Medulla oblongata (tissue), 1 donor: ENCODE data around the gene LVRN.
"Not testable (repeated sequence)": the region's sequence is repeated elsewhere in the genome, so short reads cannot be mapped to it uniquely, and the experiment has no call there.

Experiments
- DNase-seq: peaks from one replicate; pipeline ENCODE4 v3.0.0-alpha.2; 2015; ENCODE audit errors: extremely low spot score

LVRN gene, protein sequence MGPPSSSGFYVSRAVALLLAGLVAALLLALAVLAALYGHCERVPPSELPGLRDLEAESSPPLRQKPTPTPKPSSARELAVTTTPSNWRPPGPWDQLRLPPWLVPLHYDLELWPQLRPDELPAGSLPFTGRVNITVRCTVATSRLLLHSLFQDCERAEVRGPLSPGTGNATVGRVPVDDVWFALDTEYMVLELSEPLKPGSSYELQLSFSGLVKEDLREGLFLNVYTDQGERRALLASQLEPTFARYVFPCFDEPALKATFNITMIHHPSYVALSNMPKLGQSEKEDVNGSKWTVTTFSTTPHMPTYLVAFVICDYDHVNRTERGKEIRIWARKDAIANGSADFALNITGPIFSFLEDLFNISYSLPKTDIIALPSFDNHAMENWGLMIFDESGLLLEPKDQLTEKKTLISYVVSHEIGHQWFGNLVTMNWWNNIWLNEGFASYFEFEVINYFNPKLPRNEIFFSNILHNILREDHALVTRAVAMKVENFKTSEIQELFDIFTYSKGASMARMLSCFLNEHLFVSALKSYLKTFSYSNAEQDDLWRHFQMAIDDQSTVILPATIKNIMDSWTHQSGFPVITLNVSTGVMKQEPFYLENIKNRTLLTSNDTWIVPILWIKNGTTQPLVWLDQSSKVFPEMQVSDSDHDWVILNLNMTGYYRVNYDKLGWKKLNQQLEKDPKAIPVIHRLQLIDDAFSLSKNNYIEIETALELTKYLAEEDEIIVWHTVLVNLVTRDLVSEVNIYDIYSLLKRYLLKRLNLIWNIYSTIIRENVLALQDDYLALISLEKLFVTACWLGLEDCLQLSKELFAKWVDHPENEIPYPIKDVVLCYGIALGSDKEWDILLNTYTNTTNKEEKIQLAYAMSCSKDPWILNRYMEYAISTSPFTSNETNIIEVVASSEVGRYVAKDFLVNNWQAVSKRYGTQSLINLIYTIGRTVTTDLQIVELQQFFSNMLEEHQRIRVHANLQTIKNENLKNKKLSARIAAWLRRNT

GRCh38 chr5:115962239-115962564 lies at the start of gene LVRN:
Gene LVRN (plus strand): TSS chr5:115962475. CDS start chr5:115962618, 143 bp downstream.
- no peak for DNase-seq

DNA sequence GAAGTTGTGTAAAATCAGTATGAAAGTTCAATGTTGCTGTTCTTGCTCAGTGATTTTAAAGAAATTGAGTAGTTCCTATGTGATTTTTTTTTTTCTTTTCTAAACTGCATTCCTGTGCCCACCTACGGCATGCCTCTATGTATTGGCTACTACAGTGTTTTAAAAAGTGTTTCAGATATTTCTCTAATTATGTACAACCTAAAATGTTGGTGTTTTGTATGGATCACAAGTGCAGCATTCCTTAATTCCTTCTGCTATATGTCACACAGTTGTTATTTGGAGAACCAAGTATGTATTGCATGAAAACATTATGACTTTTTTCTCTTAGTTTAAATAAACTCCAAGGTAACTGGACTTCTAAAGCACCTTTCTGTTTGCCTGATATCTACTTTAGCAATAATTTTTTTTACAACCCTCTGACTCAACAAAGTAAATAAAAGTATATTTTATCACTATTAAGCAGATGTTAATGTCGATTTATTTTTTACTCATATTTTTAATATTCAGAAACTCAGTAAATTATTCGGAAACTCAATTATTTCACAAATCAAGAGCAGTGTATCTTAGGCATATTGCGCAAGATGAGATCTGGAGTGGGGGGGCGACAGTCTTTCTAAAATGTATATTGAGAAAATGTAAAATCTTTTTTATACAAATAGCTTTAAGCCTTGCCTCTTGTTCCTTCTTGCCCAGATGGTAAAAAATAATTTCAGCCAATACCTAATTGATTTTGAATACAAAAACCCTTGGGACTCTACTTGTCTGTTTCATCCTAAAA lies 48.5 kb upstream of the LVRN start:
- DNase-seq, result not testable (repeated sequence)

GRCh38 chr5:115920171-115920725 lies 42.0 kb upstream of the LVRN start:
- DNase-seq, result no peak

DNA sequence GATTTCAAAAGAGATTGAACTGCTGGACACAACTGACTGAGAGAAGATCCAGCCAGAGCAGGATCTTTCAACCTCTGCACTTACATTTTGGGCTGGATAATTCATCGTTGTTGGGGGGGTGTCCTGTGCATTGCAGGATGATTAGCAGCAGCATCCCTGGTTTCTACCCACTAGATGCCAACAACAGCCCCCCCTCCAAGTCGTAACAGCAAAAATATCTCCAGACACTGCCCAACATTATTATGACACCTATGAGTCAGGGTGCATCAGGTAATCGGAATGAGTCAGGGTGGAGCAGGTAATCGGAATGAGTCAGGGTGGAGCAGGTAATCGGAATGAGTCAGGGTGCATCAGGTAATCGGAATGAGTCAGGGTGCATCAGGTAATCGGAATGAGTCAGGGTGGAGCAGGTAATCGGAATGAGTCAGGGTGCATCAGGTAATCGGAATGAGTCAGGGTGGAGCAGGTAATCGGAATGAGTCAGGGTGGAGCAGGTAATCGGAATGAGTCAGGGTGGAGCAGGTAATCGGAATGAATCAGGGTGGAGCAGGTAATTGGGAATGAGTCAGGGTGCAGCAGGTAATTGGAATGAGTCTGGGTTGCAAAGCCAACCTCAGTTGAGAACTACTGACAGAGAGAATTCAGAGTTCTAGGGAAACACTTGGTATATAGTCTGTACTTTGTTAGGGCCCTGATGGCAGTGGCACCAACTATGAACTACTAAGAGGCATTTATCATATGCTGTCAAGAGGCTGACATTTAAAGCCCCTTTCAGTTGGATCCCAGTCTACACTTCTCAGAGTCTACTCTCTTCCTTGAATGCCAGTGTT lies 33.5 kb upstream of the LVRN start:
- DNase-seq, result not testable (repeated sequence)

DNA sequence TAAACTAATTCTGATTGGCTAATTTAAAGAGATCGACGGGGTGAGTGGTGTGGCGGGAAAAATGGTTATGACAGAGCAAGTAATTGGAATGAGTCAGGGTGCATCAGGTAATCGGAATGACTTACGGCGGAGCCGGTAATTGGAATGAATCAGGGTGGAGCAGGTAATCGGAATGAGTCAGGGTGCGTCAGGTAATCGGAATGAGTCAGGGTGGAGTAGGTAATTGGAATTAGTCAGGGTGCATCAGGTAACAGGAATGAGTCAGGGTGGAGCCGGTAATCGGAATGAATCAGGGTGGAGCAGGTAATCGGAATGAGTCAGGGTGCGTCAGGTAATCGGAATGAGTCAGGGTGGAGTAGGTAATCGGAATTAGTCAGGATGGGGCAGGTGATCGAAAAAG lies 32.1 kb upstream of the LVRN start:
- DNase-seq, result not testable (repeated sequence)

DNA sequence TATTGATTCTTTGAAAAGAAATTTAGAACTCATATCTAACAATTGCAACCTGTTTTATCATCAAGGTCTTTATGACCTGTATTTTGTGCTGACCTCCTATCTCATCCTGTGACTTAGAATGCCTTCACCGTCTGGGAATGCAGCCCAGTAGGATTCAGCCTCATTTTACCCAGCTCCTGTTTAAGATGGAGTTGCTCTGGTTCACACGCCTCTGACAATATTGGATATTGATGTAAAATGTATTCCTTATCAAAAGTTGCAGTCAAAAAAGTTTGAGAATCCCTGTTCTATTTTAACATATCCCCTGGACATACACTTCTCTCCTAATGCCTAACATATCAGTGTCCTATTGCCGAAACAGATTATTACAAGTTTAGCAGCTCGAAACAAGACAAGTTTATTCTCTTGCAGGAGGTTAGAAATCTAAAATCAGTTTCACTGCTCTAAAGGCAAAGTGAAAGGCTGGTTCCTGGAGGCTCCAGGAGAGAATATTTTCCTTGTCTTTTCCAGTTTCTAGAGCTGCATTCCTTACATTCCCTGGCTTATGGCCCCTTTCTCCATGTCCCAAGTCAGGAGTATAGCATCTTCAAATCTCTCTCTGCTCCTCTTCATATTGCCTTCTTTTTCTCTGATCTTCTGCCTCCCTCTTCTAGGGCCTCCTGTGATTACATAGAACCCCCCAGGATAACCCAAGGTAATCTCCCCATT lies 31.5 kb upstream of the LVRN start:
- DNase-seq, result no peak

DNA sequence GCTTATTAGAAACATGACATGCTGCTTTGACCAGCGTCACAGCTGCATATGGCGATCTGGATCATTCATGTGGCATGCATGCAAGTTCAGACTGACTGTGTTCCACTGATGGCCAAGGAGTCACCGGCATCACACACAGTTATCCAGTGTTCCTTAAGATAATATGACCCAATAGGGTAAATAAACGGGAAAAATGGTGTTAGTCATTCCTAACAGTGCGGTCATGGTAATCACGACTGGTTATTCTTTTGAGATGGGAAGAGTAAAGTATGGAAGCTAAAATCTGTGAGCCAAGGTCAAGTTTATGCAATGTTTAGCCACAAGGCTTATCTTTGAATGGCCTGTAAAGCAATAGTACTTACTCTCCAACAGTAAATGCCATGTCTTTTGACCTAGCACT lies 29.3 kb upstream of the LVRN start:
- no peak for DNase-seq

GRCh38 chr5:115934388-115934974 lies 27.8 kb upstream of the LVRN start:
- DNase-seq, result no peak

DNA sequence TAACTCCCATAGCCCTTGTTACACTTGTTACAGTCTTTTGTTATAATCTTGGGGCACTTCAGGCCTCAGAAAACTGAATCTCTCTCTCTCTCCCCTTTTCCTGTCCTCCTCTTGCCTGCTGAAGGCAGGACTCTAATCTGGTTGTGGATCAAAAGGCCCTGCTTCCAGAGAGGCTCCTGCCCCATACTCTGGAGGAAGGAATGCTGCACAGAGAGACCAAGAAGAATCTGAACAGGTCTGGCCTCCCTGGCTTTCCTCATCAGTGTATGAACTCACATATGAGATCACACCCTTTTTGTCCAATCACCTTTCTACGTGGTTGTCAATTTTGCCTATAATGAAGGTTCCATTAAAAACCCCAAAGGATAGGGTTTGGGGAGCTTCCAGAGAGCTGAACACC lies 26.2 kb upstream of the LVRN start:
- DNase-seq, result no peak

DNA sequence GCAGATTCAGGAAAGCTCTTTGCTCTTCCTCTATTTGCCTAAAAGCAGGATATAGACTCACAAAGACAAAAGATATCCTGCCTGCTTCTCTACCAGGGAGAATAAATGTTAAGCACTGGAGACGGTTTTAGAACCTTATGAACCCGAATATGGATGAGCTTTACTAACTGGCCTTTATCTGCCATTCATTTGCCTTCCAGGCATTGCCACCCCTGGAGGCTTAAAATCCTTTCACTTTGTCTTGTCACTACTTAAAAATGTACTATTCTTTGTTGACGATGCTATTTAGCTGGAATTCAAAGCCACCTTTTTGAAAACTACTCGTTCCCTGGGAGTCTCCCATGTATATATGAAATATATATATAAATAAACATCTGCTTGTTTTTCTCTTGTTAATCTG lies 23.2 kb upstream of the LVRN start:
- no peak for DNase-seq

GRCh38 chr5:115940080-115940810 lies 22.0 kb upstream of the LVRN start:
- DNase-seq, result no peak

GRCh38 chr5:115941051-115941675 lies 21.1 kb upstream of the LVRN start:
- DNase-seq, result no peak

- DNase-seq, result no peak
These were observed 17.8 kb upstream of the LVRN start for GRCh38 chr5:115944501-115944900.

GRCh38 chr5:115946655-115947054 lies 15.6 kb upstream of the LVRN start:
- DNase-seq, result no peak

DNA sequence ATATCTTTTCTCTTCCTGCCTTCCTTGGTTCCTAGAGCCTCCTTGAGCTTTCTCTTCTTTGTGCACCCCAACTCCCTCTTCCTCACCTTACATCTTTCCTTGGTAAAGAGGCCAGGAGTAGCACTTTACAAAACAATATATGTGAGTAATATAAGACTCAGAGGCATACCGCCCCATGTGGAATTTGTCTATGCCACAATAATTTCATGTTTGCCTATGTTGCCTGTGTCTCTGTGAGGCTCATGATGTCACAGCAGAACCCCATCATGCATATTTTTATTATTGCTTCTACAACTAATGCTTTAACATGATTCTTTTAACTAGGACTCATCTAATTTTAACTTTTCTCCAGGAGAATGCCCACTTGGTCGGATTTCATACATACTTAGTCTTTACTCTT lies 15.0 kb upstream of the LVRN start:
- DNase-seq, result no peak

GRCh38 chr5:115948091-115948534 lies 14.2 kb upstream of the LVRN start:
- DNase-seq, result no peak

DNA sequence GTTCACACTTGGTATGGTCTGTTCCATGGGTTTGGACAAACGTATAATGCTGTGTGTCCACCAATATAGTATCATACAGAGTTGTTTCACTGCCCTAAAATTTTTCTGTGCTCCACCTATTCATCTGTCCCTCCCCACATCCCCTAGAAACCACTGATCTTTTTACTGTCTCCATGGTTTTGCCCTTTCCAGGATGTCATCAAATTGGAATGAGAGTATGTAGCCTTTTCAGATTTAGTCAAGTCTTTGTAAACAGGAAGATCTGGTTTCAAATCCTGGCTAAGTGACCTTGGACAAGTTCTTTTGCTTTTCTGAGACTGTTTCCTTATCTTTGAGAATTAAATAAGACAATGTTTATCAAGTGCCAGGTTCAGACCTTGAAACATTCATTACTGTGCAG lies 13.2 kb upstream of the LVRN start:
- DNase-seq, result no peak

GRCh38 chr5:115952588-115952987 lies 9.7 kb upstream of the LVRN start:
- no peak for DNase-seq

DNA sequence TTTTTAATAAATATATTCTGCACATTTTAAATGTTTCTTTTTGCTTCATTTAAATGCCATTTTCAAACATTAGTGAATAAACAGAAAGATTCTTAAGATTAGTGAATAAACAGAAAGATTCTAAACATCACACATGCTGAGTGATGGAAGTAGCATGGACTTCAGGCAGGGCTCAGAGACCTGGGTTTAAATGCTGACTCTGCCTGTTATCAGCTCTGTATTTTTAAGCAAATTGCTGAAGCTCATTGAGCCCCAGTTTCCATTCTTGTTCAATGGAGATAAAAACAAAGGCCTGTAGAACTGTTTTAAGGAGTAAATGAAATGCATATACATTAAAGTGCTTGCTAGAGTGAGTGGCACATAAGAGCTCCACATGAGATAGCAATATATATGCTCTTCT lies 8.1 kb upstream of the LVRN start:
- DNase-seq, result no peak
